Left lobe of liver (tissue), 2 donors: ENCODE results near the gene CABP7. TPM values are rescaled to one million over a fixed set of nuclear protein-coding genes. Genes with fewer than 3 reads are reported as not detected.
"Not testable (repeated sequence)": the region's sequence is repeated elsewhere in the genome, so short reads cannot be mapped to it uniquely, and the experiment has no call there.

ENCODE experiments used
- ATAC-seq: fragments of 200-7000 bp; cut with Tn5 transposase; one replicate; pipeline ENCODE4 v1.9.1; 2020; ENCODE audit warnings: mild to moderate bottlenecking, moderate library complexity
- DNase-seq: peaks from one replicate; pipeline ENCODE4 v3.0.0-alpha.2; 2020; ENCODE audit warnings: low spot score
- total RNA-seq: library from RNA; stranded (reverse); gene quantifications from one replicate; pipeline ENCODE4 v1.2.1, GENCODE V29; 2021
- donor health status: DM: no; HTN: no; CAD: no; lungs with moderate emphysema.
- donor health status: DM: no; HTN: yes; CAD: no.

The CABP7 gene
- total RNA-seq, 1 donor from 2014 or later = not detected

DNA sequence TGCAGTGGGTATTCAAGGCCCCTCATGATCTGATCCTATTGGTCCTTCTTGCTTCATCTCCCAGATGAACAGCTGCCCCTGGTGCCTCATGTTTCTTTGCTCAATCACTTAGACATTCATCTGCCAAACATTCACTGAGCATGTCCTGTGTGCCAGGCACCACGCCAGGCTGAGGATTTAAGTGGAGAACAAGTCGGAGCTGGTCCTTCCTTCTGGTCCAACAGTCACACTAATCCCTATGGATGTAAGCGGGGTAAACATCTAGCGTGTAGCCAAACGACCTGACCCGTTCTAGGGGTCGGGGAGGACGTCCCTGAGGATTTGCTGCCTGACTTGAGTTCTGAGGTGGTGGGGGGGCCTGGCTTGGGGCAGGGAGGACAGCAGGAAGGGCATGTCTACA is 25.1 kb downstream of the CABP7 start:
- peak; percentile 62 for ATAC-seq
- no peak for DNase-seq

DNA sequence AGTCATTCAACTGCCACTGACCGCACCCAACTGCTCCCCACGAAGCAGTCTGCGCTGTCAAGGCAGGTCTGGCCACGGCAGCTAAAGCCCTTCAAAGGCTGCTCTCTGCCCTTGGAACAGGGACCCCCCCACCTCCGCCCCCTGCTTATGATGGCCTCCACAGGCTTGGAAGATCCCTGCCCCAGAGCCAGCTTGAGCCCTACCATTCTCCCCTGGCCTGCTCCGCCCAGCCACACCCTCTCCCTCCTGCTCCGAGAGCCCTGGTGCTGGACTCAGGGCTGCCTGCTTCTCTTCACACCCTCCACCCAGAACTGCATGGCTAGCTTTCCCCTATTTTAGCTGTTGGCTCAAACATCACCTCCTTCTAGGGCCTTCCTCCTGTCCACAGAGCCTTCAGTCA is 28.0 kb downstream of the CABP7 start:
- ATAC-seq (no peak), DNase-seq (no peak)

- DNase-seq = no peak
- ATAC-seq = no peak
Observed at GRCh38 chr22:29748248-29748893, 28.6 kb downstream of the CABP7 start.

- DNase-seq (no peak), ATAC-seq (no peak)
Observed at GRCh38 chr22:29750029-29750428, 30.2 kb downstream of the CABP7 start.

DNA sequence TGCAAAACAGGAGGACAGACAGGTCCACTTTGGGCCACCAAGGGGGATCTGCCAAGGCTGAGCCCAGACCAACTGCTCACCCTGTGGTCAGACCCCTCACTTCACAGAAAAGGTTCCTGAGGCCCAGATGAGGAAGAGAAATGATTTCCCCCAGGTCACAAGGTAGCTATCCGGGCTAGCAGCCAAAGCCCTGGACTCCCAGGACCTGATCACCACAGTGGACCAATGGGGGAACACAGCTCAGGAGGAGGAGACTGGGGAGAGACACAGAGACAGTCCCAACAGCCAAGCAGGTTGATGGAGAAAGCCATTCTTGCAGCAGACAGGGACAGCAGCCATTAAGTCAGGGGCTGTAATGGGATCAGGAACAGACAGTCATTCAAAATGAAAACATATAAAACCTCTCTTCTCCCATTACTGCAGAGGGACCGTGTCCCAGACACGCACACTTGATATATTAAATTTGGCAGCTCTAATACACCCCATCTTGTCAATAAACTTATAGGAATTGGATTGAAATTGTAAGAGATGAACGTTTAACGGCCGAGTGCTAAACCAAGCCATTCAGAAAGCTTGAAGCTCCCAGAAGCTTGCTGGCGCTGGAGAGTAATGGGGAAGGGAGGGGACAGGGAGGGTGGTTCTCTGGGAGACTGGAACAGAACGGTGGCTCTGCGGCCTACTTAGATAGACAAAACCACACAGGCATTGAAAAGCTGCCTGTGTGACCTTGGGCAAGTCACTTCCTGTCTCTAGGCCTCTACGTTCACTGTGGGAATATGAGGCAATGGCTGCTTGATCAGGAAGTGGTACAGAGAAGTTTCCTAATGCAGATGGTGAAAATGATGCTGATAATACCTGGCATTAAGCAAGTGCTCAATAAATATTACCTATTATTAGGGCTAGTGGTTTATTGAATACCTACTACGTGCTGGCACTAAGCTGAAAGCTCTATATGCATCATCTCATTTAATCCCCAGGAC is 31.0 kb downstream of the CABP7 start:
- ATAC-seq = peak; percentile 87
- peak; percentile 84 for DNase-seq

GRCh38 chr22:29751669-29752068 is 31.9 kb downstream of the CABP7 start:
- DNase-seq = no peak
- ATAC-seq = no peak

GRCh38 chr22:29753808-29754657 is 34.2 kb downstream of the CABP7 start:
- DNase-seq (peak; percentile 89), ATAC-seq (peak; percentile 86)

DNA sequence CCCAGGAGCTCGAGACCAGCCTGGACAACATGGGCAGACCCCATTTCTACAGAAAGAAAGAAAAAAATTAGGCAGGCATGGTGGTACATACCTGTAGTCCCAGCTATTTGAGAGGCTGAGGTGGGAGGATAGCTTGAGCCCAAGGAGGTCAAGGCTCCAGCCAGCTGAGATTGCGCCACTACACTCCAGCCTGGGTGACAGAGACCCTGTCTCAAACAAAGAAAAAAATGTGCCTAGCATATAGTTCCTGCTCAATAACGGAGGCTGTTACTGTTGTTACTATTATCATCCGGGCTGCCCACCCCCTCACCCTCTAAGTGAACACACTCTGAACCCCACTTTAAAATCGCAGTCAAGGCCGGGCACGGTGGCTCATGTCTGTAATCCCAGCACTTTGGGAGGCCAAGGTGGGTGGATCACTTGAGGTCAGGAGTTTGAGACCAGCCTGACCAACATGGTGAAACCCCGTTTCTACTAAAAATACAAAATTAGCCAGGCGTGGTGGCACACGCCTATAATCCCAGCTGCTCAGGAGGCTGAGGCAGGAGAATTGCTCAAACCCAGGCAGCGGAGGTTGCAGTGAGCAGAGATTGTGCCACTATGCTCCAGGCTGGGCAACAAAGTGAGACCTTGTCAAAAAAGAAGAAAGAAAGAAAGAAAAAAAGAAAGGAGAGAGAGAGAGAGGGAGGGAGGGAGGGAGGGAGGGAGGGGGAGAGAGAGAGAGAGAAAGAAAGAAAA is 35.0 kb downstream of the CABP7 start:
- not testable (repeated sequence) for DNase-seq, ATAC-seq

- DNase-seq (no peak), ATAC-seq (peak; percentile 33)
Observed at GRCh38 chr22:29755889-29756288, 36.1 kb downstream of the CABP7 start.

- ATAC-seq = no peak
- DNase-seq = no peak
Observed at GRCh38 chr22:29756341-29756740, 36.5 kb downstream of the CABP7 start.

DNA sequence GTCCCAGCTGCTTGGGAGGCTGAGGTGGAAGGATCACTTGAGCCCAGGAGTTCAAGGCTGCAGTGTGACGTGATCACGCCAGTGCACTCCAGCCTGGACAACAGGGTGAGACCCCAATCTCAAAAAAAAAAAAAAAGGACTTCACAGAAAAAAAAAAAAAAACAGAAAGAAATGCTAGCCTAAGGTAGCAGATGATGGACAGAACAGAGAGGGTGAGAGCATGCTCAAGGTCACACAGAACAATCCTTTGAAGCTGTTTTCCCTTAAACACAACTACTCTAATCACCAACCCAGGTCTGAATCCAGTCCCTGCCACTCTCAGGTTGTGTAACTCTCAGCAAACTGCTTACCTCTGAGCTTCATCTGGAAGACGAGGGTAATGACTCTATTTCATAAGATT is 37.3 kb downstream of the CABP7 start:
- ATAC-seq (peak; percentile 6), DNase-seq (no peak)

DNA sequence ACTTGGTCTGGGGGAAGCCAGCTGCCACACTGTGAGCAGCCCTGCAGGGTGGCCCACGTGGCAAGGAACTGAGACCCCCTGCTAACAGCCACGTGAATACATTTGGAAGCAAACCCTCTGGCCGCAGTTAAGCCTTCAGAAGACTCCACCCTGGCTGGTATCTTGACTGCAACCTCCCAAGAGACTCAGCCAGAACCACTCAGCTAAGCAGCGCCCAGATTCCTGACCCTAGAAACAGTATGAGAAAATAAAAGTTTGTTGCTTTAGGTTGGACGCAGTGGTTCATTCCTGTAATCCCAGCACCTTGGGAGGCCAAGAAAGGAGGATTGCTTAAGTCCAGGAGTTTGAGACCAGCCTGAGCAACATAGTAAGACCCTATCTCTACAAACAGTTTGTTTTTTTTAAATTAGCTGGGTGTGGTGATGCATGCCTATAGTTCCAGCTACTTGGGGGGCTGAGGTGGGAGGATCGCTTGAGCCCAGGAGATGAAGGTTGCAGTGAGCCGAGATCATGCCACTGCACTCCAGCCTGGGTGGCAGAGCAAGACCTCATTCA is 38.3 kb downstream of the CABP7 start:
- DNase-seq (no peak), ATAC-seq (no peak)

- DNase-seq (no peak), ATAC-seq (no peak)
Observed at GRCh38 chr22:29758959-29759358, 39.2 kb downstream of the CABP7 start.

GRCh38 chr22:29762263-29762662 is 42.5 kb downstream of the CABP7 start:
- ATAC-seq (no peak), DNase-seq (no peak)

GRCh38 chr22:29765905-29766631 is 46.3 kb downstream of the CABP7 start:
- ATAC-seq (peak; percentile 45), DNase-seq (no peak)

GRCh38 chr22:29766632-29767170 is 46.9 kb downstream of the CABP7 start, which contains the start of gene ZMAT5:
TSS of gene ZMAT5 (minus strand) at chr22:29767007. CDS start at chr22:29748544, 18,463 bp downstream.
- DNase-seq (peak; percentile 96), ATAC-seq (peak; percentile 98)

- ATAC-seq = peak; percentile 83
Observed at GRCh38 chr22:29767171-29768051, 47.6 kb downstream of the CABP7 start, which contains the start of gene UQCR10. TSS of gene UQCR10 (plus strand) at chr22:29767369. CDS start at chr22:29767399, 30 bp downstream.

More at GRCh38 chr22:29767171-29768051, 47.6 kb downstream of the CABP7 start, which contains the start of gene UQCR10:
- peak; percentile 91 for DNase-seq
